H9 (cell line): Measurements from ENCODE around the gene ITPR1. TPM values are rescaled to one million over a fixed set of nuclear protein-coding genes. Genes with fewer than 3 reads are reported as not detected.
"Not testable (repeated sequence)": the region's sequence is repeated elsewhere in the genome, so short reads cannot be mapped to it uniquely, and the experiment has no call there.

Experiments used
- DNase-seq: peaks from one replicate; pipeline ENCODE4 v3.0.0-alpha.2; 2017
- H2AFZ ChIP-seq: one replicate; pipeline ENCODE4 v1.6.1; 2013; ENCODE audit warnings: mild to moderate bottlenecking, low read length, control low read depth, moderate library complexity
- H2AK5ac ChIP-seq: 2 replicates; pipeline ENCODE4 v1.6.1; 2013; ENCODE audit warnings: low read length, control low read depth, mixed read lengths; ENCODE audit not compliant: insufficient read length
- H2BK120ac ChIP-seq: one replicate; pipeline ENCODE4 v1.6.1; 2013; ENCODE audit warnings: low read depth, mild to moderate bottlenecking, low read length, control low read depth, inconsistent platforms; ENCODE audit not compliant: poor library complexity, severe bottlenecking
- H2BK12ac ChIP-seq: 2 replicates; pipeline ENCODE4 v1.6.1; 2013; ENCODE audit warnings: low read length, control low read depth, mixed read lengths, low read depth; ENCODE audit not compliant: insufficient read length
- H2BK15ac ChIP-seq: 2 replicates; pipeline ENCODE4 v1.6.1; 2013; ENCODE audit warnings: low read depth, low read length, control low read depth
- H2BK20ac ChIP-seq: one replicate; pipeline ENCODE4 v1.6.1; 2013; ENCODE audit warnings: low read depth, mild to moderate bottlenecking, low read length, control low read depth, inconsistent platforms; ENCODE audit not compliant: poor library complexity, severe bottlenecking
- H2BK5ac ChIP-seq: 2 replicates; pipeline ENCODE4 v1.6.1; 2013; ENCODE audit warnings: low read length, control low read depth, mixed read lengths; ENCODE audit not compliant: insufficient read length
- H3K14ac ChIP-seq: 2 replicates; pipeline ENCODE4 v1.6.1; 2013; ENCODE audit warnings: low read length, control low read depth; ENCODE audit not compliant: insufficient read depth
- H3K18ac ChIP-seq: 2 replicates; pipeline ENCODE4 v1.6.1; 2013; ENCODE audit warnings: low read depth, mild to moderate bottlenecking, mixed read lengths, low read length, control low read depth; ENCODE audit not compliant: insufficient read length
- H3K23ac ChIP-seq: 2 replicates; pipeline ENCODE4 v1.6.1; 2013; ENCODE audit warnings: low read length, control low read depth, mixed read lengths, low read depth; ENCODE audit not compliant: insufficient read length
- H3K23me2 ChIP-seq: 2 replicates; pipeline ENCODE4 v1.6.1; 2013; ENCODE audit warnings: low read depth, mild to moderate bottlenecking, mixed read lengths, low read length, control low read depth; ENCODE audit not compliant: insufficient read length, poor library complexity, severe bottlenecking
- H3K27ac ChIP-seq: 2 replicates; pipeline ENCODE4 v1.5.1; 2013; ENCODE audit warnings: low read length, control low read depth, mixed read lengths, low read depth; ENCODE audit not compliant: insufficient read length
- H3K27me3 ChIP-seq: 2 replicates; pipeline ENCODE4 v1.6.1; 2013; ENCODE audit warnings: low read length, control low read depth, inconsistent platforms; ENCODE audit not compliant: insufficient read depth
- H3K4ac ChIP-seq: 2 replicates; pipeline ENCODE4 v1.6.1; 2013; ENCODE audit warnings: low read depth, mild to moderate bottlenecking, control low read depth, inconsistent platforms, low read length, moderate library complexity
- H3K4me1 ChIP-seq: 2 replicates; pipeline ENCODE4 v1.6.1; 2013; ENCODE audit warnings: low read length, control low read depth, inconsistent platforms; ENCODE audit not compliant: insufficient read depth
- H3K4me2 ChIP-seq: 2 replicates; pipeline ENCODE4 v1.6.1; 2013; ENCODE audit warnings: low read length, control low read depth, mixed read lengths; ENCODE audit not compliant: insufficient read length, insufficient read depth
- H3K56ac ChIP-seq: 2 replicates; pipeline ENCODE4 v1.6.1; 2013; ENCODE audit warnings: low read depth, mild to moderate bottlenecking, mixed read lengths, low read length, control low read depth; ENCODE audit not compliant: insufficient read length
- H3K79me1 ChIP-seq: 2 replicates; pipeline ENCODE4 v1.6.1; 2013; ENCODE audit warnings: low read depth, mild to moderate bottlenecking, moderate library complexity, low read length, control low read depth, inconsistent platforms; ENCODE audit not compliant: insufficient read depth, poor library complexity, severe bottlenecking
- H3K79me2 ChIP-seq: 2 replicates; pipeline ENCODE4 v1.6.1; 2013; ENCODE audit warnings: low read length, control low read depth, inconsistent platforms; ENCODE audit not compliant: insufficient read depth
- H3K9ac ChIP-seq: 2 replicates; pipeline ENCODE4 v1.6.1; 2013; ENCODE audit warnings: low read length, control low read depth, mixed read lengths; ENCODE audit not compliant: insufficient read length; ENCODE audit errors: extremely low read depth
- H3K9me3 ChIP-seq: one replicate; pipeline ENCODE4 v1.6.1; 2013; ENCODE audit warnings: low read depth, low read length, inconsistent platforms; ENCODE audit not compliant: control insufficient read depth
- H3T11ph ChIP-seq: one replicate; pipeline ENCODE4 v1.6.1; 2013; ENCODE audit warnings: mild to moderate bottlenecking, low read length, control low read depth, inconsistent platforms
- H4K20me1 ChIP-seq: one replicate; pipeline ENCODE4 v1.6.1; 2013; ENCODE audit not compliant: control insufficient read depth, insufficient read length, insufficient read depth
- H4K5ac ChIP-seq: 2 replicates; pipeline ENCODE4 v1.6.1; 2013; ENCODE audit warnings: low read depth, mild to moderate bottlenecking, mixed read lengths, low read length, control low read depth; ENCODE audit not compliant: insufficient read length
- H4K8ac ChIP-seq: replicated peaks from 2 replicates; pipeline ENCODE4 v1.6.1; 2013; ENCODE audit warnings: low read length, control low read depth, mixed read lengths, low read depth; ENCODE audit not compliant: insufficient read length
- H4K91ac ChIP-seq: 2 replicates; pipeline ENCODE4 v1.6.1; 2013; ENCODE audit warnings: low read depth, mild to moderate bottlenecking, moderate library complexity, mixed read lengths, low read length, control low read depth; ENCODE audit not compliant: insufficient read length
- H3K27ac Mint-ChIP-seq, 3 experiments: 2 replicates in 2 of 3; 3 replicates in 1 of 3; pipeline ENCODE4 v1.8.0; 2020 to 2021; ENCODE audit warnings: mixed read lengths in 3 of 3, mild to moderate bottlenecking in 1 of 3, moderate library complexity in 1 of 3
- H3K27me3 Mint-ChIP-seq: 2 replicates; pipeline ENCODE4 v1.8.0; 2021; ENCODE audit warnings: low read depth, mild to moderate bottlenecking, moderate library complexity, mixed read lengths
- H3K36me3 Mint-ChIP-seq, 3 experiments: 2 replicates in 2 of 3; 3 replicates in 1 of 3; pipeline ENCODE4 v1.8.0; 2020 to 2021; ENCODE audit warnings: low read depth in 3 of 3, mixed read lengths in 3 of 3; ENCODE audit not compliant: insufficient read depth in 1 of 3
- H3K4me1 Mint-ChIP-seq, 2 experiments: 2 replicates each; pipeline ENCODE4 v1.8.0; 2020; ENCODE audit warnings: mixed read lengths in 2 of 2
- H3K4me3 Mint-ChIP-seq, 2 experiments: 2 replicates in 1 of 2; 3 replicates in 1 of 2; pipeline ENCODE4 v1.8.0; 2020 to 2021; ENCODE audit warnings: mild to moderate bottlenecking in 2 of 2, mixed read lengths in 2 of 2, moderate library complexity in 1 of 2
- H3K9me3 Mint-ChIP-seq, 2 experiments: 2 replicates in 1 of 2; 3 replicates in 1 of 2; pipeline ENCODE4 v1.8.0; 2020; ENCODE audit warnings: mild to moderate bottlenecking in 2 of 2, mixed read lengths in 2 of 2, moderate library complexity in 1 of 2
- CTCF ChIP-seq: fragments of 200-600 bp; sonication (generic); conservative IDR thresholded peaks from 3 replicates; pipeline ENCODE4 v1.8.0; 2021; ENCODE audit warnings: antibody characterized with exemption, mild to moderate bottlenecking
- WGBS: extraction: QIAGEN DNeasy Blood & Tissue Kit; methylation state at CpG from one replicate; pipeline ENCODE4 v1.1.7; 2013; ENCODE audit warnings: missing lambda C conversion rate, low lambda C conversion rate, mixed read lengths; ENCODE audit not compliant: insufficient read length; ENCODE audit errors: extremely low coverage; 5-methylcytosine and 5-hydroxymethylcytosine counted together
- total RNA-seq: library from RNA; stranded (reverse); gene quantifications from 2 replicates; pipeline ENCODE4 v1.2.1, GENCODE V29; 2021

Gene ITPR1
- total RNA-seq, 1 experiment from 2014 or later, result 4.2 TPM

GRCh38 chr3:4597208-4597985 is 104.2 kb downstream of the ITPR1 start:
- Histone ChIP-seq H3K56ac (no peak overlapping the region), H3K4ac (no peak overlapping the region), H3K4me2 (no peak overlapping the region), H3K9me3 (no peaks in the 10 kb centered on the region), H4K20me1 (no peaks in the 10 kb centered on the region), H2BK120ac (no peak overlapping the region), H3K4me1 (peaks cover 11% of the 10 kb centered on the region; the same call in 1 of the 2 replicates), H2AK5ac (no peak overlapping the region), H2BK12ac (no peak overlapping the region), H3K23me2 (no peaks in the 10 kb centered on the region), H4K5ac (no peak overlapping the region), H2BK5ac (no peak overlapping the region), H3K79me1 (no peaks in the 10 kb centered on the region), H4K91ac (no peak overlapping the region), H3K9ac (no peak overlapping the region), H2BK15ac (no peak overlapping the region), H3K18ac (no peak overlapping the region), H3K14ac (no peak overlapping the region), H3K27ac (no peak overlapping the region), H2BK20ac (no peak overlapping the region), H3K79me2 (no peaks in the 10 kb centered on the region), H3K27me3 (no peaks in the 10 kb centered on the region), H2AFZ (no peak overlapping the region), H4K8ac (no peak overlapping the region), H3K23ac (no peak overlapping the region), H3T11ph (no peak overlapping the region)
- Mint-ChIP-seq H3K27me3 (no peaks in the 10 kb centered on the region), H3K4me3 (no peak overlapping the region; a peak in 1 of 5 replicates), H3K4me1 (peaks cover 14 to 23% of the 10 kb centered on the region in 2 experiments), H3K27ac (peak overlapping the region; percentile 75 to 88 (median 83); a peak in 4 of 7 replicates), H3K9me3 (no peaks in the 10 kb centered on the region; a peak in 2 of 5 replicates), H3K36me3 (peaks cover 0 to 4% (median 0%) of the 10 kb centered on the region in 3 experiments; a peak in 1 of 7 replicates)
- WGBS, result no CpG with 5 or more reads among the region's 6 CpGs
- no peak for DNase-seq
- no peak for TF ChIP-seq CTCF

DNA sequence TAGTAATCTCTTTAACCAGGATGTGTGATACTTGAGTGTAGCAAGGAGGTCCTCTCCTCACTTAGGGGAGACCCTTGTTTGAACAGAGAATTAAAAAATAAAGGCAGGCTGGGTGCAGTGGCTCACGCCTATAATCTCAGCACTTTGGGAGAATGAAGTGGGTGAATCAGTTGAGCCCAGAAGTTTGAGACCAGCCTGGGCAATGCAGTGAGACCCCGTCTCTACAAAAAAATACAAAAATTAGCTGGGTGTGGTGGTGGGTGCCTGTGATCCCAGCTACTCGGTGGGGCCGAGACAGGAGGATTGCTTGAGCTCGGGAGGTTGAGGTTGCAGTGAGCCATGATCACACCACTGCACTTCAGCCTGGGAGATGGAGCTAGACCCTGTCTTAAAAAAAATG is 105.1 kb downstream of the ITPR1 start:
- H3K27ac ChIP-seq, H3K27ac Mint-ChIP-seq, H2AK5ac ChIP-seq, H2BK15ac ChIP-seq, H3K27me3 ChIP-seq, H3K36me3 Mint-ChIP-seq, H3K23me2 ChIP-seq, H3K23ac ChIP-seq, H3K14ac ChIP-seq, H3K9me3 ChIP-seq, H2AFZ ChIP-seq, H3K79me1 ChIP-seq, DNase-seq, H3K56ac ChIP-seq, H2BK5ac ChIP-seq, H4K91ac ChIP-seq, H3K79me2 ChIP-seq, H3K27me3 Mint-ChIP-seq, H3K9ac ChIP-seq, H3K4me3 Mint-ChIP-seq, H3K4me2 ChIP-seq, H4K20me1 ChIP-seq, H2BK20ac ChIP-seq, H3K18ac ChIP-seq, H4K8ac ChIP-seq, H3T11ph ChIP-seq, H2BK120ac ChIP-seq, H4K5ac ChIP-seq, H3K9me3 Mint-ChIP-seq, H2BK12ac ChIP-seq, H3K4ac ChIP-seq: not testable (repeated sequence)
- WGBS, result no CpG with 5 or more reads among the region's 5 CpGs
- H3K4me1 Mint-ChIP-seq, result peaks cover 14 to 23% of the 10 kb centered on the region in 2 experiments
- H3K4me1 ChIP-seq, result peaks cover 11% of the 10 kb centered on the region; the same call in 1 of the 2 replicates
